ENCODE measurements around the gene VEGFA.

- no peak for TF ChIP-seq CTCF (IDR thresholded peaks at IDR 0.05; ENCODE audit: insufficient read depth, low read length)
- TF ChIP-seq POLR2AphosphoS5 (IDR thresholded peaks at IDR 0.05; ENCODE audit: low read depth) = no peak
- TF ChIP-seq SPI1 (IDR thresholded peaks at IDR 0.05; ENCODE audit: borderline replicate concordance, low read depth) = no peak
These were observed 26.9 kb upstream of the VEGFA start for GRCh38 chr6:43742931-43743632.

Data from HL-60 (cell line).